Neural crest cell (in vitro differentiated cells): ENCODE results near the gene DIS3L2. TPM values are rescaled to one million over a fixed set of nuclear protein-coding genes. Genes with fewer than 3 reads are reported as not detected.

Experiments used
- DNase-seq: peaks from one replicate; pipeline ENCODE4 v3.0.0; 2021; ENCODE audit warnings: low read depth, mixed read lengths, low spot score
- H3K27ac Mint-ChIP-seq: one replicate; pipeline ENCODE4 v1.8.0; 2021; ENCODE audit warnings: mild to moderate bottlenecking, mixed read lengths; ENCODE audit not compliant: unreplicated experiment
- H3K27me3 Mint-ChIP-seq: 2 replicates; pipeline ENCODE4 v1.8.0; 2021; ENCODE audit warnings: low read depth, mild to moderate bottlenecking, mixed read lengths
- H3K36me3 Mint-ChIP-seq: 2 replicates; pipeline ENCODE4 v1.8.0; 2021; ENCODE audit warnings: low read depth, mild to moderate bottlenecking, mixed read lengths
- H3K4me1 Mint-ChIP-seq: 2 replicates; pipeline ENCODE4 v1.8.0; 2021; ENCODE audit warnings: mixed read lengths
- H3K4me3 Mint-ChIP-seq: one replicate; pipeline ENCODE4 v1.8.0; 2021; ENCODE audit warnings: mild to moderate bottlenecking, mixed read lengths
- H3K9me3 Mint-ChIP-seq: 2 replicates; pipeline ENCODE4 v1.8.0; 2021; ENCODE audit warnings: mixed read lengths
- total RNA-seq: library from RNA; stranded (reverse); gene quantifications from 2 replicates; pipeline ENCODE4 v1.2.1, GENCODE V29; 2021
- TF ChIP-seq, protein P1 (sequence below): fragments of 200-600 bp; sonication (generic); conservative IDR thresholded peaks from 2 replicates; pipeline ENCODE4 v1.5.0; 2021; ENCODE audit warnings: antibody characterized with exemption, mild to moderate bottlenecking

The DIS3L2 gene
- total RNA-seq, 1 donor from 2014 or later: 51.9 TPM

DNA sequence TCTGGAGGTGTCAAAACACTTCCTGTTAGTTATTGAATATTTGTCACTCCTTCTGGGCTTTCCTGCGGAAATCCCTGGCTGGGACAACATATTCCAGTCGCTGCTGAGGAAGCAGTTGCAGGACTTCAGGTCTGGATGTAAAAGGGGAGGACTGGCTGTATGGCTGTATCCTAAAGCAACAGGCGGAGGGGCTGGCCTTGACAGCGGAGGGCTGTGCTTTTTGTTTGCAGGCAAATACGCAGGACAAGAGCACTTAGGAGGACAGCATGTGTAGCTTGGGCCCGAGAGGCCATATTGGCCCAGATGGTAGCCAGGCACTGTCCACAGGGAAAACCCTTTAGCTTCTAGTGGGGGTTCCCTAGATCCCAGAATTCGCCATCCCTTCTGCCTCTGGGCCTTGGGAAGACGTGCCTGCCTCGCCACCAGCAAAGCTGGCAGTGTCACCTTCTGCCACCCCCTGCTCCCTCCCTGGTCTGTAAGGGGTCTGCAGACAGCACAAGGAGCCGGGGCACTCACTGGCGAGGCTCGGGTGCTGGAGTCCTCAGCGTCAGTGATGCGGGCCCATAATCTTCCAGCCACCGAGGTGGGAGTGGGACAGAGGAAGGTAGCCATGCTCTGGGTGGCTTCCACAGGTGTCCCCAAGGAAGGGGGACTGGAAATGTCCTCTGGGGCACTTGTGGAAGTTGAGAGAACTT is 42.0 kb upstream of the DIS3L2 start:
- Mint-ChIP-seq H3K36me3 (peaks cover 6% of the 10 kb centered on the region), H3K9me3 (no peaks in the 10 kb centered on the region), H3K27ac (peak overlapping the region; percentile 50), H3K4me3 (peak overlapping the region; percentile 10), H3K27me3 (peaks cover 11% of the 10 kb centered on the region), H3K4me1 (peaks cover 9% of the 10 kb centered on the region)
- TF ChIP-seq, protein P1, sequence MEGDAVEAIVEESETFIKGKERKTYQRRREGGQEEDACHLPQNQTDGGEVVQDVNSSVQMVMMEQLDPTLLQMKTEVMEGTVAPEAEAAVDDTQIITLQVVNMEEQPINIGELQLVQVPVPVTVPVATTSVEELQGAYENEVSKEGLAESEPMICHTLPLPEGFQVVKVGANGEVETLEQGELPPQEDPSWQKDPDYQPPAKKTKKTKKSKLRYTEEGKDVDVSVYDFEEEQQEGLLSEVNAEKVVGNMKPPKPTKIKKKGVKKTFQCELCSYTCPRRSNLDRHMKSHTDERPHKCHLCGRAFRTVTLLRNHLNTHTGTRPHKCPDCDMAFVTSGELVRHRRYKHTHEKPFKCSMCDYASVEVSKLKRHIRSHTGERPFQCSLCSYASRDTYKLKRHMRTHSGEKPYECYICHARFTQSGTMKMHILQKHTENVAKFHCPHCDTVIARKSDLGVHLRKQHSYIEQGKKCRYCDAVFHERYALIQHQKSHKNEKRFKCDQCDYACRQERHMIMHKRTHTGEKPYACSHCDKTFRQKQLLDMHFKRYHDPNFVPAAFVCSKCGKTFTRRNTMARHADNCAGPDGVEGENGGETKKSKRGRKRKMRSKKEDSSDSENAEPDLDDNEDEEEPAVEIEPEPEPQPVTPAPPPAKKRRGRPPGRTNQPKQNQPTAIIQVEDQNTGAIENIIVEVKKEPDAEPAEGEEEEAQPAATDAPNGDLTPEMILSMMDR: no peak
- DNase-seq: no peak

DNA sequence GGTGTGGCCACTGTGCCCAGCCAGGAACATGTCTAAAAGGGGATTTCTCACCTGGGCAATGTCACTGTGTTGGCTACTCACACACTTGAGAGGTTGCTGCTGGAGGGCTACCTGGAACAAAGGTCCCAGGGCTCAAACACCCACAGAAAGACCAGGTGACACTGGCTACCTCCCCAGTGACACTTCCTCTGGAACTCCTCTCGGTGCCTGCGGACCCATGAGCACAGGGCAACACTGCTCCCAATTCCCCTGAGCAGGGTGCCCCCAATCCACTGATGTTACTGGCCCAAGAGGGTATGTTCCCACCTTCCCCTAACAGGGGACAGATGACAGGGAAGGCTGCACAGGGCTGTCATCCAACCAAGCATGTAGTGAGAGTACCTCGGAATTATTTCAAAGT is 41.1 kb upstream of the DIS3L2 start:
- Mint-ChIP-seq H3K4me3 (no peak overlapping the region), H3K27ac (no peak overlapping the region), H3K27me3 (peaks cover 18% of the 10 kb centered on the region), H3K9me3 (no peaks in the 10 kb centered on the region), H3K36me3 (peaks cover 6% of the 10 kb centered on the region), H3K4me1 (peaks cover 14% of the 10 kb centered on the region)
- no peak for DNase-seq
- TF ChIP-seq, protein P1: no peak

DNA sequence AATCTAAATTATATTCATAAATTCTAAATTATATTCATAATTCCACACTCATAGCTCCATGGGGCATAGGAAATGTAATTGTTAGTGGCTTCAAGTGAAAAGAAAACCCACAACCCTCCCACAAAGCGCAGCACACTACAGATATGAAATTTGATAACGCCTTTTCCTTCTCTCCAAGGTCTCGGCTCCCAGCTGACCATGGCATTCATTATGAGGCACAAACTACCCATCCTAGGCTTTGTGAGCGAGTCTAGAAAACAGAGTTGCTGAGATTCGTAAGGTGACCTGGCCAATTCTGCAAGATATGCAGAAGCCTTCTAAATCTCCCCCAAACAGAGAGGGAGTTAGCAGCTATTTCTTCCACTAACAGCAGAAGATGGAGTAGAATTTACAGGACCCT is 40.7 kb upstream of the DIS3L2 start:
- Mint-ChIP-seq H3K27ac (no peak overlapping the region), H3K4me1 (peaks cover 14% of the 10 kb centered on the region), H3K27me3 (peaks cover 19% of the 10 kb centered on the region), H3K9me3 (no peaks in the 10 kb centered on the region), H3K36me3 (peaks cover 6% of the 10 kb centered on the region), H3K4me3 (peak overlapping the region; percentile 32)
- TF ChIP-seq, protein P1: no peak
- DNase-seq: no peak

DNA sequence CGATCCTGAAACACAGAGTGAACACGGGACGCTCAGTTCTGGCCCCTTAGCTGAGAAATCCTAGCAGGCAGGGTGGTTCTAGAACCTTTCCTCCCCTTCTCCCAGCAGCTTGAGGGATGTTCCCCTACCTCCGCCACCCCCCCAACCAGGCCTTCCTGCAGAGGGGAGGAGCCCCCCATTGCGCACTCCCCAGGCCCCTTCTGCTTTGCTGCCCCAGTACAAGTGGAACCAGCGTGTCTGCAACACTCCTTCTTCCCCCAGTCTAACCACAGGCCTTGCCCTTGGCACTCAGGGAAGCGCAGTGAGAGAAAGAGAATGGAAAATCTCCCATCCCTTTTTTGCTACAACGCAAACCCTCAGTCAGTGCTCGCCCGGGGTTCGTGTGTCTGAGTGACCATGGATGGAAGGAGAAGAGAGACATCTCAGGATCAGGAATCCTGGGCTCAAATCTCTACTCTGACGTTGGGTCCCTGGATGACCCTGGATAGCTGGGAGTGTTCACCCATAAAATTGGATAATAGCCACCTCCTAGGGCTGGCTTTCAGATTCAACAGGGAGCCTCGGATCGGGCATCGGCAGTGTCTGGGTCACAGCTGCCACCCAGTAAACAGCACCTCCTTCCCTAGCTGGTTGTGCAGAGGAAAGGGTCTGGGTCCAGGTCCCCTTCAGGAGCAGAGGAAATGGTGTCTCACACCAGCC is 39.1 kb upstream of the DIS3L2 start:
- Mint-ChIP-seq H3K27me3 (peaks cover 31% of the 10 kb centered on the region), H3K9me3 (no peaks in the 10 kb centered on the region), H3K4me3 (peak overlapping the region; percentile 27), H3K27ac (no peak overlapping the region), H3K4me1 (peaks cover 26% of the 10 kb centered on the region), H3K36me3 (peaks cover 6% of the 10 kb centered on the region)
- DNase-seq: no peak
- TF ChIP-seq, protein P1: no peak

DNA sequence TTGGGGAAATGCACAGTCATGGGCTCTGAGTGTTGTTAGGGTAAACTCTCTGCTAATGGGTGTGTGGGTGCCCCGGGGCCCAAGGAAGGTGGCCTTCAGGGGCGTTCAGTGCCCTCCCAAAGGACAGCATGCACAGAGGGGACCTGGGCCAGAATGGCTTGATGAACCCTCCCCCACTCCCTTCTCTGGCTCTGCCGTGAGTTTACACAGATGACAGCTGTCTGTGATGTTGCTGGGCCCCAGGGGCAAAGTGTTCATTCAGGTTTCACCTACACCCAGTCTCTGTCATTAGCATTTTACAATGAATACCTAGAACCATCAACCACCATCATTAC is 38.5 kb upstream of the DIS3L2 start:
- Mint-ChIP-seq H3K9me3 (no peaks in the 10 kb centered on the region), H3K4me1 (peaks cover 30% of the 10 kb centered on the region), H3K27me3 (peaks cover 36% of the 10 kb centered on the region), H3K4me3 (peak overlapping the region; percentile 23), H3K36me3 (peaks cover 6% of the 10 kb centered on the region), H3K27ac (no peak overlapping the region)
- TF ChIP-seq, protein P1: no peak
- DNase-seq: no peak
